Smooth muscle cell (in vitro differentiated cells): ENCODE measurements around the gene MEIS3. TPM values are rescaled to one million over a fixed set of nuclear protein-coding genes. Genes with fewer than 3 reads are reported as not detected.

Experiments used
- DNase-seq: peaks from one replicate; lab custom pipeline; 2025; ENCODE audit not compliant: unreplicated experiment; lab: John Stamatoyannopoulos, UW
- H2AFZ ChIP-seq: fragments of 200-600 bp; sonication (generic); 2 replicates; pipeline ENCODE4 v1.6.0; 2016; ENCODE audit warnings: antibody characterized with exemption, low read depth, mild to moderate bottlenecking
- H3F3A ChIP-seq: fragments of 200-600 bp; sonication (generic); 2 replicates; pipeline ENCODE4 v1.6.0; 2017; ENCODE audit warnings: antibody characterized with exemption, low read depth
- H3K27ac ChIP-seq: fragments of 200-600 bp; sonication (generic); 2 replicates; pipeline ENCODE4 v1.5.1; 2016; ENCODE audit warnings: low read depth, mild to moderate bottlenecking
- H3K27me3 ChIP-seq: fragments of 200-600 bp; sonication (generic); 2 replicates; pipeline ENCODE4 v1.6.1; 2016; ENCODE audit warnings: low read depth, mild to moderate bottlenecking
- H3K36me3 ChIP-seq: fragments of 200-600 bp; sonication (generic); 2 replicates; pipeline ENCODE4 v1.5.1; 2016; ENCODE audit warnings: low read depth
- H3K4me1 ChIP-seq: fragments of 200-600 bp; sonication (generic); 2 replicates; pipeline ENCODE4 v1.5.1; 2016; ENCODE audit warnings: low read depth
- H3K4me2 ChIP-seq: fragments of 200-600 bp; sonication (generic); 2 replicates; pipeline ENCODE4 v1.6.0; 2016; ENCODE audit warnings: mild to moderate bottlenecking
- H3K4me3 ChIP-seq: fragments of 200-600 bp; sonication (generic); 2 replicates; pipeline ENCODE4 v1.5.1; 2016; ENCODE audit warnings: mild to moderate bottlenecking
- H3K79me2 ChIP-seq: fragments of 200-600 bp; sonication (generic); 2 replicates; pipeline ENCODE4 v1.6.0; 2016; ENCODE audit warnings: low read depth, mild to moderate bottlenecking
- H3K9ac ChIP-seq: fragments of 200-600 bp; sonication (generic); 2 replicates; pipeline ENCODE4 v1.6.0; 2016; ENCODE audit warnings: low read depth
- H3K9me3 ChIP-seq: fragments of 200-600 bp; sonication (generic); replicated peaks from 2 replicates; pipeline ENCODE4 v1.5.1; 2016; ENCODE audit warnings: low read depth
- H4K20me1 ChIP-seq: fragments of 200-600 bp; sonication (generic); 2 replicates; pipeline ENCODE4 v1.6.0; 2016; ENCODE audit warnings: low read depth
- CTCF ChIP-seq: fragments of 200-600 bp; sonication (generic); IDR thresholded peaks from 2 replicates; pipeline ENCODE4 v1.5.1; 2017; ENCODE audit warnings: borderline replicate concordance, mild to moderate bottlenecking, antibody characterized with exemption; ENCODE audit not compliant: insufficient read depth, poor library complexity, severe bottlenecking
- WGBS: methylation state at CpG from one replicate; pipeline ENCODE4 v1.1.7; 2016; ENCODE audit warnings: low lambda C conversion rate; 5-methylcytosine and 5-hydroxymethylcytosine counted together
- polyA plus RNA-seq: library from polyadenylated mRNA; unstranded; fragments of >200 nt; fragmentation: Nextera tagmentation; extraction: Ambion mirVana; gene quantifications from 2 replicates; pipeline ENCODE4 v1.2.1, GENCODE V29; 2016
- total RNA-seq: library from RNA; depleted of rRNA; stranded (reverse); fragments of >200 nt; gene quantifications from 2 replicates; pipeline ENCODE4 v1.2.3, GENCODE V29; 2014

Gene MEIS3
- total and polyA plus RNA-seq, 2 experiments from 2014 or later: 59.0 to 141 TPM

DNA sequence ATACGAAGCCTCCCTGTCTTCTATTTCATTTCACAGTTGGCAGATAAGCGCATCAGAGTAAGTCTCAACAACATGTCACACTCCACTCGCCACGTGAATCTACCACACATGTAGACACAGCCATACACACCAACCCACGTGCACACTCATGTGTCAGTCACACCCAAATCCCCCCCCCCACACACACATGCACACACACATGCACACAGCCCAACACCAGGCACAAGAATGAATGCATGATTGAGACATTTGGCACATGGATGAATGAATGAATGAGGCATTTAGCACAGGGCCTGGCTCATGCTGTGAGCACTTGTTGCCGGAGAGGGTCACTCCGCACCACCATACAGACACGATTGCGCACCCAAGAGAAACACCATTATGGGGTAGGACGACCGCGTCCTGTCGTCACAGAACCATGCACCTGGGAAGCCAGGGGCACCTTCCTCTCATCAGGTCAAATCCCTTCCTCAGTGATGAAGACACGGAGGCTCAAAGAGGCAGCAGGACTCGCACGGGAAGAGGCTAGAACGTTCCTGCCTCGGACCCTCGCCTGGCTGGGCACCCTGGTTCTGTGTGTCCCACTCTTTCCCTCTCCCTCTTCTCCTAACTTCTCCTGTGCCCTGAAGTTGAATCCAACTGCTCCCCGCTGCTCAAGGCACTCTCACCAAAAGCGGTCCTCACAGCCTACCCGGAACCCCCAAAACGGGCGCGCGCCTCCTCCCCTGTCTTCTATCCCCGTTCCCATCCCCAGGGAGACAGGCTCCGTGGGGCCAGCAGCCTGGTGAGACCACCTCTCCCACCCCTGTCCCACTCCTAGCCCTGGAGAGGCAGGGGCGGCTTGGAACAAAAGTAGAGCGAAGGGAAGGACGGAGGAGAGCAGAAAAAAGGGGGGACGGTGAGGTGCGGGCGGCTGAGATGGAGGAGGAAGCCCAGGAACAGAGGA lies 1.3 kb downstream of the MEIS3 start:
- peaks cover 8% of the 10 kb centered on the region for H3K27me3 ChIP-seq

GRCh38 chr19:47417107-47417745 lies 2.1 kb downstream of the MEIS3 start:
- no peaks in the 10 kb centered on the region for H3K9me3 ChIP-seq
- H3K9ac ChIP-seq: no peak overlapping the region
- peaks cover 34% of the 10 kb centered on the region for H4K20me1 ChIP-seq
- H3K79me2 ChIP-seq: no peaks in the 10 kb centered on the region
- 63% methylated on average over 18 of the region's 18 CpGs for WGBS
- peaks cover under 1% of the 10 kb centered on the region for H3K27me3 ChIP-seq
- no peak overlapping the region for H3K27ac ChIP-seq
- H3K4me1 ChIP-seq: peaks cover 25% of the 10 kb centered on the region
- no peaks in the 10 kb centered on the region for H3K36me3 ChIP-seq
- TF ChIP-seq CTCF: no peak
- DNase-seq: no peak
- no peaks in the 10 kb centered on the region for H3F3A ChIP-seq
- peak overlapping the region; percentile 93 for H3K4me2 ChIP-seq
- peak overlapping the region; percentile 68 for H3K4me3 ChIP-seq
- H2AFZ ChIP-seq: no peak overlapping the region

More for the DNA sequence above, 1.3 kb downstream of the MEIS3 start:
- Histone ChIP-seq H3K36me3 (no peaks in the 10 kb centered on the region), H3K9me3 (no peaks in the 10 kb centered on the region), H3K4me3 (peak overlapping the region; percentile 68), H4K20me1 (peaks cover 34% of the 10 kb centered on the region), H3K79me2 (no peaks in the 10 kb centered on the region), H3K9ac (no peak overlapping the region), H3K4me2 (peak overlapping the region; percentile 93), H3F3A (peaks cover 3% of the 10 kb centered on the region), H3K27ac (no peak overlapping the region), H2AFZ (no peak overlapping the region), H3K4me1 (peaks cover 30% of the 10 kb centered on the region)
- no peak for DNase-seq
- TF ChIP-seq CTCF: no peak
- 10% methylated on average over 31 of the region's 34 CpGs for WGBS

GRCh38 chr19:47416643-47416985 lies 2.7 kb downstream of the MEIS3 start:
- Histone ChIP-seq H3K4me1 (peaks cover 21% of the 10 kb centered on the region), H4K20me1 (peaks cover 34% of the 10 kb centered on the region), H3K4me3 (no peak overlapping the region), H3K27ac (no peak overlapping the region), H3K27me3 (no peaks in the 10 kb centered on the region), H3K79me2 (no peaks in the 10 kb centered on the region), H3K9ac (no peak overlapping the region), H2AFZ (no peak overlapping the region), H3K36me3 (no peaks in the 10 kb centered on the region), H3K4me2 (no peak overlapping the region), H3F3A (no peaks in the 10 kb centered on the region), H3K9me3 (no peaks in the 10 kb centered on the region)
- no peak for TF ChIP-seq CTCF
- no peak for DNase-seq
- 89% methylated on average over 11 of the region's 12 CpGs for WGBS
